Mesodermal cell (in vitro differentiated cells): ENCODE measurements around the gene MSANTD7.

ENCODE experiments used
- H3K27ac ChIP-seq: 2 replicates; pipeline ENCODE4 v1.7.0; 2013; ENCODE audit warnings: mild to moderate bottlenecking, low read depth, low read length, moderate library complexity; ENCODE audit not compliant: severe bottlenecking
- H3K36me3 ChIP-seq: 2 replicates; pipeline ENCODE4 v1.7.1; 2013; ENCODE audit warnings: mild to moderate bottlenecking, low read length, moderate library complexity; ENCODE audit not compliant: control insufficient read depth, insufficient read depth
- H3K4me1 ChIP-seq: one replicate; pipeline ENCODE4 v1.7.1; 2013; ENCODE audit warnings: mild to moderate bottlenecking, low read length; ENCODE audit not compliant: insufficient read depth, control insufficient read depth, poor library complexity, severe bottlenecking
- H3K4me3 ChIP-seq: 2 replicates; pipeline ENCODE4 v1.7.0; 2013; ENCODE audit warnings: low read length, control low read depth, mild to moderate bottlenecking; ENCODE audit not compliant: insufficient read depth, poor library complexity, severe bottlenecking; ENCODE audit errors: extremely low read depth
- H3K9me3 ChIP-seq: 2 replicates; pipeline ENCODE4 v1.7.1; 2013; ENCODE audit warnings: mild to moderate bottlenecking, low read length, moderate library complexity; ENCODE audit not compliant: control insufficient read depth
- WGBS, 2 experiments: methylation state at CpG; one replicate each; pipeline ENCODE4 v1.1.5; 2013; ENCODE audit warnings: missing lambda C conversion rate in 2 of 2; ENCODE audit not compliant: insufficient coverage in 2 of 2; 5-methylcytosine and 5-hydroxymethylcytosine counted together

The MSANTD7 gene

GRCh38 chr10:14838582-14839304 lies 637 bp downstream of the MSANTD7 start:
- Histone ChIP-seq H3K4me1 (peaks cover 8% of the 10 kb centered on the region), H3K36me3 (peaks cover 30% of the 10 kb centered on the region), H3K4me3 (peak overlapping the region; percentile 88), H3K9me3 (no peaks in the 10 kb centered on the region), H3K27ac (peak overlapping the region; percentile 96)
- 1% methylated on average over 40 to 42 of the region's 60 CpGs for WGBS, 2 experiments

GRCh38 chr10:14839305-14839695 lies 1.2 kb downstream of the MSANTD7 start:
- Histone ChIP-seq H3K27ac (peak overlapping the region; percentile 96), H3K4me3 (peak overlapping the region; percentile 88), H3K9me3 (no peaks in the 10 kb centered on the region), H3K36me3 (peaks cover 36% of the 10 kb centered on the region), H3K4me1 (peaks cover 8% of the 10 kb centered on the region)
- 23 to 25% methylated on average over 10 to 13 of the region's 14 CpGs for WGBS, 2 experiments

GRCh38 chr10:14840178-14840577 lies 2.1 kb downstream of the MSANTD7 start:
- H3K4me3 ChIP-seq: no peak overlapping the region
- H3K36me3 ChIP-seq: peaks cover 43% of the 10 kb centered on the region
- WGBS, 2 experiments: 88 to 100% methylated on average over 1 of the region's 2 CpGs
- peaks cover 8% of the 10 kb centered on the region for H3K4me1 ChIP-seq
- no peaks in the 10 kb centered on the region for H3K9me3 ChIP-seq
- H3K27ac ChIP-seq: no peak overlapping the region

- 93 to 96% methylated on average over 14 to 15 of the region's 15 CpGs for WGBS, 2 experiments
- H3K4me3 ChIP-seq: no peak overlapping the region
- H3K9me3 ChIP-seq: no peaks in the 10 kb centered on the region
- peaks cover 45% of the 10 kb centered on the region for H3K36me3 ChIP-seq
- H3K27ac ChIP-seq: no peak overlapping the region
- H3K4me1 ChIP-seq: no peaks in the 10 kb centered on the region
Measured at GRCh38 chr10:14843327-14843988, 5.4 kb downstream of the MSANTD7 start.

GRCh38 chr10:14844948-14845347 lies 6.8 kb downstream of the MSANTD7 start:
- no peaks in the 10 kb centered on the region for H3K4me1 ChIP-seq
- no peak overlapping the region for H3K4me3 ChIP-seq
- no peaks in the 10 kb centered on the region for H3K9me3 ChIP-seq
- no CpG with 5 or more reads among the region's 2 CpGs for WGBS, 2 experiments
- H3K36me3 ChIP-seq: peaks cover 54% of the 10 kb centered on the region
- no peak overlapping the region for H3K27ac ChIP-seq

- H3K27ac ChIP-seq: no peak overlapping the region
Measured at GRCh38 chr10:14852236-14852635, 14.1 kb downstream of the MSANTD7 start.

GRCh38 chr10:14855453-14855852 lies 17.3 kb downstream of the MSANTD7 start:
- Histone ChIP-seq H3K4me1 (no peaks in the 10 kb centered on the region), H3K4me3 (no peak overlapping the region), H3K36me3 (peaks cover 47% of the 10 kb centered on the region), H3K27ac (no peak overlapping the region), H3K9me3 (no peaks in the 10 kb centered on the region)
- no CpG with 5 or more reads among the region's 1 CpG for WGBS, 2 experiments

More at GRCh38 chr10:14852236-14852635, 14.1 kb downstream of the MSANTD7 start:
- no peak overlapping the region for H3K4me3 ChIP-seq
- peaks cover 39% of the 10 kb centered on the region for H3K36me3 ChIP-seq
- H3K4me1 ChIP-seq: no peaks in the 10 kb centered on the region
- 100% methylated on average over 3 of the region's 3 CpGs; no CpG with 5 or more reads in 1 of the 2 experiments for WGBS, 2 experiments
- no peaks in the 10 kb centered on the region for H3K9me3 ChIP-seq

- no peaks in the 10 kb centered on the region for H3K9me3 ChIP-seq
- H3K4me1 ChIP-seq: no peaks in the 10 kb centered on the region
- peaks cover 55% of the 10 kb centered on the region for H3K36me3 ChIP-seq
- H3K27ac ChIP-seq: no peak overlapping the region
- no peak overlapping the region for H3K4me3 ChIP-seq
- 83 to 88% methylated on average over 1 of the region's 6 CpGs for WGBS, 2 experiments
Measured at GRCh38 chr10:14858338-14858960, 20.3 kb downstream of the MSANTD7 start.

- Histone ChIP-seq H3K36me3 (peaks cover 56% of the 10 kb centered on the region), H3K4me1 (no peaks in the 10 kb centered on the region), H3K27ac (no peak overlapping the region), H3K4me3 (no peak overlapping the region), H3K9me3 (no peaks in the 10 kb centered on the region)
- 87 to 88% methylated on average over 2 to 4 of the region's 5 CpGs for WGBS, 2 experiments
Measured at GRCh38 chr10:14859043-14859442, 20.9 kb downstream of the MSANTD7 start.

- Histone ChIP-seq H3K9me3 (no peaks in the 10 kb centered on the region), H3K4me3 (no peak overlapping the region), H3K27ac (no peak overlapping the region), H3K36me3 (peaks cover 55% of the 10 kb centered on the region), H3K4me1 (no peaks in the 10 kb centered on the region)
Measured at GRCh38 chr10:14859775-14860174, 21.7 kb downstream of the MSANTD7 start.

- H3K4me1 ChIP-seq: no peaks in the 10 kb centered on the region
- H3K27ac ChIP-seq: no peak overlapping the region
- WGBS, 2 experiments: 88 to 100% methylated on average over 1 of the region's 1 CpG
- no peaks in the 10 kb centered on the region for H3K9me3 ChIP-seq
- peaks cover 52% of the 10 kb centered on the region for H3K36me3 ChIP-seq
- no peak overlapping the region for H3K4me3 ChIP-seq
Measured at GRCh38 chr10:14860791-14861190, 22.7 kb downstream of the MSANTD7 start.
